Myocyte (in vitro differentiated cells): Measurements from ENCODE around the gene PPM1E. TPM values are rescaled to one million over a fixed set of nuclear protein-coding genes. Genes with fewer than 3 reads are reported as not detected.
"Not testable (repeated sequence)": the region's sequence is repeated elsewhere in the genome, so short reads cannot be mapped to it uniquely, and the experiment has no call there.

Source experiments
- DNase-seq: peaks from one replicate; pipeline ENCODE4 v3.0.0-alpha.2; 2012; ENCODE audit warnings: low read depth
- polyA plus RNA-seq: library from polyadenylated mRNA; unstranded; fragments of >200 nt; gene quantifications from one replicate; pipeline ENCODE4 v1.2.1, GENCODE V29; 2012; ENCODE audit warnings: missing spikeins
- total RNA-seq: library from RNA; depleted of rRNA; stranded (reverse); fragments of >200 nt; gene quantifications from 2 replicates; pipeline ENCODE4 v1.2.3, GENCODE V29; 2014

Gene PPM1E
- 3.4 and 11.1 TPM in 2 replicates for total RNA-seq
- polyA plus RNA-seq, result 1.5 TPM

DNA sequence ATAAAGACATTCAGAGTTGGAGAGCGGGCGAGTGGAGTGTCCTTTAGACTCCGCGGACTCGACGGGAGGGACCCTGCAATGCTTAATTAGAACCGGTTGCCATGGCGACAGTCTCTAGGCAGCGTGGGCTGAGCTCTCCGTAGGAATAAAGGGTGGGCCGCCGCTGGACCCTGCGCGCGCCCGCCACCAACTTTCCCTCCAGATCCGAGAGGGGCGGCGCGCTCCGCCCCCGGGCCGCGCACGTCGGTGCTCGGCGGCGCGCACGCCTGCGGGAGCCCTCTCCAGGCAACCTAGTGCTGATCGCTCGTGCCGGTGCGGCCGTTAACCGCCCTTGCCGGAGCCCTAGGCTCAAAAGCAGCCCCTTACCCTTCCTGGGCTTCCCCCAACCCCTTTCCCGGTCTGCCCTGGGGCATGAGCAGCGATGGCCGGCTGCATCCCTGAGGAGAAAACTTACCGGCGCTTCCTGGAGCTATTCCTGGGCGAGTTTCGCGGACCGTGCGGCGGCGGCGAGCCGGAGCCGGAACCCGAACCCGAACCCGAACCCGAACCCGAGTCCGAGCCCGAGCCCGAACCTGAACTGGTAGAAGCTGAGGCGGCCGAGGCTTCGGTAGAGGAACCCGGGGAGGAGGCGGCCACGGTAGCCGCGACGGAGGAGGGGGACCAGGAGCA, at the start of gene PPM1E:
Gene PPM1E, plus strand, starts transcription at position 278 of the 669 bp plus-strand sequence.
- peak; percentile 42 for DNase-seq

DNA sequence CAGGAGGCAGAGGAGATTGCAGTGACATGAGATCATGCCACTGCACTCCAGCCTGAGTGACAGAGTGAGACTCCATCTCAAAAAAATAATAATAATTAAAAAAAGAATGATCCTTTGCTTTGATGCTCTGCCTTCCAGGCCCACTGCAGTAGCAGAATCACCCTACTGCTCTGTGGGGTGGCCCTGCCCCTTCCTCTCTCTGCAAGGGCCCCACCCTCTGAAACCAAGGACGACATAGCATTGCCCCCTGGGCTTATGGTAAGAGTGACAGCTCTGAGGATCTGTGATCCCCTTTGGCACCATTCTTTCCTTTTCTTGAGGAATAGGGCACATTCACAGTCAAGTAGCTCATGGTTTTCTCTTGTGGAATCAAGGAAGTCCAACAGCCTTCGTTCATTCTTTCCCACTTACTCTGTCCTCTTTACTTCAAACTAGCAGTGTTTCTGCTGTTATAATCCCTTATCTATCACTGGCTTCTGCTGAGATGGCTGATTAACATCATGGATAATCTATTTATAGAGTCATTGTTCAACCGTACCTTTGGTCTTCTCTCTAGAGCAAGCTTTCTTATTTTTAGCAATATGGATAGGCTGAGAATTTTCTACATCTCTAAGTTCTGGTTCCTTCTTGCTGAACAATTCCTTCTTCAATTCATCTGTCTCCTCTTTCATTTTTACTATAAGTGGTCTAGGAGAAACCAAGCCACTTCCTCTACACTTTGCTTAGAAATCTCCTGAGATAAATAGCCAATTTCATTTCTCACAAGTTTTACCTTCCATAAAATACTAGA, 49.1 kb upstream of the PPM1E start:
- no peak for DNase-seq

DNA sequence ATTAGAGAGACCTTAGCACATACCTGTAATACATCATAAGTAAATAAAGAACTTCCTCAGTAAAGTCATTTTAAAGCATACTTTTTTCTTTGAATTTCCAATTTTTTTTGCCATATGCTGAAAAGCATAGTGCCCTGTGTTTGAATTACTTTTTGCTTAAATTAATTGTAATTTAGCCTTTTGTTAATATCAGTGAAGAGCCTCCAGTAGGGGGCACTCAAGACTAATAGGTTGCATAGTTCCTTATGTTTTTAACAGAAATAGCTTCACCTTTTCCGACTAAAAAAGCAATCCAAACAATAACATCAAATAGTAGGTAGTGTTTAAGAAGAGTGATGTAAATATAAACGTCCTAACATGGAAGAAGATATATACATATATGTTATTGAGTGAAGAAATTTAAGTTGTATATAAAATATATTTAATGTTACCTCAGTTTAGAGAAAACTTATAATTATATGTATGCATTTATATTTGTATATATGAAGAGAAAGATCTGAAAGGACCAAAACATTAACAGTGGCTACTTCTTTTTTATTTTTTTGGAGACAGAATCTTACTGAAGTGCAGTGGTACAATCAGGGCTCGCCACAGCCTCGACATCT, 44.6 kb upstream of the PPM1E start:
- peak; percentile 70 for DNase-seq

DNA sequence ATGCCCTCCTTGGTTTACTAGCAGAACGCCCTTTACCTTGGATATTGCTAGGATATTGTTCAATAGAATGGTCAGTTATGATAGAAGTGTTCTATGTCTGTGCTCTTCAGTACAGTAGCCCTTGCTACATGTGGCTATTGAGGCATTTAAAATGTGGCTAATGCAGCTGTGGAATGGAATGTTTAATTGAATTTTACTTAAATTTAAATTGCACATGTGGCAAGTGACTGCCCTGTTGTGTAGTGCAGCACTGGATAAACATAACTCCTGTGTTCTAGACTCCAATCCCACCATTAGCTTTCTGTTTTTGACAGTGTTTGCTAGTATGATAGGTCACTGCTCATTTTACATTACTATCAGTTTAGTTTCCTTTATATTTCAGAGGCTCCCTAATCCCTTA, 33.4 kb upstream of the PPM1E start:
- no peak for DNase-seq

DNA sequence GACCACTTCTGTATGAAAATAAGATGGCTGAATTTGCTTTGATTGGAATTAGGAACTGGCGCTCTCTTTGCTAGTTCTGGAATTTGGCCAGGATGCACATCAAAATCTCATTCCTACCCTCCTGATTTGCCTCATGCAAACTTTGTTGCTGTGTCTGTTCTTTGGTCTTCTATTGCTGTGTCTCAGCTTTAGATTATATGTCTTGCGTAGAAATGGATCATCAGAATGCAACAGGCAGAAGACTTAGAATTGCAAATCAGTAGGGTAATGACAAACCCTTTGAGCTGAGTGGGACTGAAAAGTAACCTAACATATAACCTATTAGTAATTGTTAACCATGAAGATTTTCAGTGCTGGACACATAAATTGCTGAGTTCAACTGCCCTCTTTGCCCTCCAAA, 33.0 kb upstream of the PPM1E start:
- DNase-seq, result no peak

DNA sequence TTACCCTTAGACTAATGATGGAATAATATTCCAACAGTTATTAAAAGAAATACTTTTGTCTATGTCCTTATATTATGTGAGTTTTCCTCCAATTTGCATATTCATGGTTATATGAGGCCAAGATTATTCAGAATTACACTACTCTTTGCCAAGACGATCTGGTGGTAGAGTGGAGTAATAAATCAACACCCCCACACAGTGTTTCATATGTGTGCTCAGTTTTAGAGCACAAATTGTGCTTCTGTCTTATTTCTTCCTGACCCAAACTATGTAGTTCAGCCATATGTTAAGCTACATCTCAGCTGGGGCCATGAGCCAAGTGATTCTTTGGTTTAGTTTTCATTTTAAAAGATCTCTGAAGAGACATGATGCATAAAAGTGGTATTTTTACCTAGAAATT, 26.9 kb upstream of the PPM1E start:
- no peak for DNase-seq

DNA sequence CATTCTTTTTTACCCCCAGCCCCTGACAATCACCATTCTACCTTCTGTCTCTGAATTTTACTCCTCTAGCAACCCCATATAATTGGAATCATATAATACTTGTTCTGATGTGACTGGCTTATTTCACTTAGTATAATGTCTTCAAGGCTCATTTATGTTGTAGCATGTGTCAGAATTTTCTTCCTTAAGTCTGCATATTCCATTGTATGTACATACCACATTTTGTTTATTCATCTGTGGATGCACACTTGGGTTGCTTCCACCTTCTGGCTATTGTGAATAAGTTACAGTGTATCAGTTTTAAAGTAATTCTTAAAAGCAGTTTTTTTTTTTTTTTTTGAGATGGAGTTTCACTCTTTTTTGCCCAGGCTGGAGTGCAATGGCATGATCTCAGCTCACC, 24.7 kb upstream of the PPM1E start:
- DNase-seq, result no peak

DNA sequence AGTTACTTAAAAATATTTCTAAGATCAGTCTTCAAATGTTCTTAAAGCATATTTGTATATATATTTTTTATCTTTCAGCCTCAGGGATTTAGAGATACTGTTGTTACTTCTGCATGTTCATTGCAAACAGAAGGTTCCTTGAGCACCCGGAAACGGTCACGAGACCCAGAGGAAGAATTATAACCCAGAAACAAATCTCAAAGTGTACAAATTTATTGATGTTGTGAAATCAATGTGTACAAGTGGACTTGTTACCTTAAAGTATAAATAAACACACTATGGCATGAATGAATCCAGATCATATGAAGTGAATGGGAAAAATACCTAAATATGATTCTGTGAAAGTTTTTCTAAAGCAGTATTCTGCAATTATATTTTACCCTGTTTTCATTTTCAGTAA, 21.6 kb upstream of the PPM1E start:
- no peak for DNase-seq

DNA sequence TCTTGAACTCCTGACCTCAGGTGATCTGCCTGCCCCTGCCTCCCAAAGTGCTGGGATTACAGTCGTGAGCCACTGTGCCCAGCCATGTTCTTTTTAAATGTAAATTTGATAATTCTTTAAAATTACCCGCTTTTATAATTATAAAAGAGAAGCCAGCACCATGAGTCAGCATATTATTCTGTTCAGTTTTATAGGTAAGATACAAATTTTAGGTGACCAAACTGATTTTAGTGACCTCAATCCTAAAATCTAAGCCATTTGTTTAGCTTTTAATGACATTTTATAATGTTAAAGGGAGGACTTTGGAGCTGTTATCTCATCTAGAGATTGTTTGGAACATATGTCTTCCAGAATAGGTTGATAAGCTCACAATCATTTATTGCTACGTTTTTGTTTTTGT, 20.8 kb upstream of the PPM1E start:
- no peak for DNase-seq

DNA sequence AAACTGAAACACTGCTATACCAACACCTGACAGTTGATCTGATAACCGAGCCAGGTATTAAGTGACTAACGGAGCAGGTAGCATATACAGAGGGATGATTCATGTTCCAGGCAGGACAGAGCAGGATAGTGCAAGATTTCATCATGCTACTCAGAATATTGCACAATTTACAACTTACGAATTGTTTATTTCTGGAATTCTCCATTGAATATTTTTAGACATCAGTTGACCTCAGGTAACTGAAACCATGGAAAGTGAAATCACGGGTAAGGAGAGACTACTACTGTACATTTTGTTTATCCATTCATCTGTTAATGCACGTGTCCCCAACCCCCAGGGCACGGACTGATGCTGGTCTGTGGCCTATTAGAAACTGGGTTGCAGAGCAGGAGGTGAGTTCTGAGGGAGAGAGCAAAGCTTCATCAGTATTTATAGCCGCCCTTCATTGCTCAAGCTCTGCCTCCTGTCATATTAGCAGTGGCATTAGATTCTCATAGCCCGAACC, 14.5 kb upstream of the PPM1E start:
- no peak for DNase-seq

DNA sequence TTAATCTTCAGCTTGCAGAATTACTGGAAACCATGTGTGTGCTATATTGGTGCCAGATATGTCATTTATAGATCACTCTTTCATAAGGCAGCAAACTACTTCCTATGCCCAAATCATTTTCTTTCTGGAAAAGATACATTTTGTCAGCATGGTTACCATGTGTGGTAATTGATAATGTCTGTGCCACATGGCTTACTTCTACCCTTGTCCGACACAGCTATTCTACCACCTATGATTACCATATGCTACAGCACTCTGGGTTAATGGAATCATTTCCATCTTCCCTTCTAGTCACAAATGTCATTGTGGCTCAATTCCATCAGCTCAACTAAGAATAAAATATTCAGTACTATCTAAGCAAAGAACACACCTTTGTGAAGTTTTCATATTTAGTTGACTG, 8.0 kb upstream of the PPM1E start:
- DNase-seq, result no peak

DNA sequence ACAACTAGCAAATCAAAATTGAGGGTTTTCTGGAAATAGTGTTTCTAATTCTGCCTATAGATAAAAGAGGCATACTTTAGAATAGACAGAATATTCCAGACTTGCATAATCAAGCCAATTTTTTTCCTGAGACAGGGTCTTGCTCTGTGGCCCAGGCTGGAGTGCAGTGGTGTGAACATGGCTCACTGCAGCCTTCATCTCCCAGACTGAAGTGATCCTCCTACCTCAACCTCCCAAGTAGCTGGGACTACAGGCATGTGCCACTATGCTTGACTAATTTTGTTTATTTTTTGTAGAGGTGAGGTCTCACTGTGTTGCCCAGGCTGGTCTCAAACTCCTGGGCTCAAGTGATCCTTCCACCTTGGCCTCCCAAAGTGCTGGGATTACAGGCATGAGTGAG, 6.0 kb upstream of the PPM1E start:
- not testable (repeated sequence) for DNase-seq

DNA sequence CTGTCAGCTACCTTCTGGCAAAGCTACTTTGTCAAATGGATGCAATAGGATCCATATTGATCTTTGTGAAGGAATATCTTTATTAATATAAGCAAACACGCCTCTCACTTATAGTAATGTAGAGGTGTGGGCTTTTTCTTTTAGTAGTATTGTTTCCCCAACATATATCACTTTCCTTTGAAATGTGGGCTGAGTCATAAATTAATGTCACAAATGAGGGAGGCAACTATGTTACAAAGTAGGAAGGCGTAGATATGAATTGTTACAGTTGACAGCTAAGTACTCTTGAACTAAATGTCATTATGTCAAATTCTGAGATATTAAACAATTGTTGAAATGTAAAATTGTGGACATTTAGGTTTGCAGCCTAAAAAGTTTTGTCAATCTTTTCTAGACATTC, 2.6 kb upstream of the PPM1E start:
- DNase-seq, result no peak

DNA sequence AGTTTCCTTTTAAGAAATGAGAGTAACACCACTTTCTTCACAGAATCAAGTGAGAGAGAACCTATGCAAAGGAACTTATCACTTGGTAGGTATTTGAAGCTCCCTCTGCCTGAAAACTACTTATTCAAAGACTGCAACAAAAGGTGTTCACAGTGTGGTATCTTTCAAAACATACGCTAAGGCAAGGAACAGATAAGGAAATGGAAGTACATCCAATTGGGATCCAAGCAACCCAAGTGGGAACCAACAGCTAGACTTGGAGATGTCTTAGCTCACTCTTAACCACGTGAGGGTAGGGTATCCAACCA, 431 bp upstream of the PPM1E start:
- DNase-seq, result no peak

DNA sequence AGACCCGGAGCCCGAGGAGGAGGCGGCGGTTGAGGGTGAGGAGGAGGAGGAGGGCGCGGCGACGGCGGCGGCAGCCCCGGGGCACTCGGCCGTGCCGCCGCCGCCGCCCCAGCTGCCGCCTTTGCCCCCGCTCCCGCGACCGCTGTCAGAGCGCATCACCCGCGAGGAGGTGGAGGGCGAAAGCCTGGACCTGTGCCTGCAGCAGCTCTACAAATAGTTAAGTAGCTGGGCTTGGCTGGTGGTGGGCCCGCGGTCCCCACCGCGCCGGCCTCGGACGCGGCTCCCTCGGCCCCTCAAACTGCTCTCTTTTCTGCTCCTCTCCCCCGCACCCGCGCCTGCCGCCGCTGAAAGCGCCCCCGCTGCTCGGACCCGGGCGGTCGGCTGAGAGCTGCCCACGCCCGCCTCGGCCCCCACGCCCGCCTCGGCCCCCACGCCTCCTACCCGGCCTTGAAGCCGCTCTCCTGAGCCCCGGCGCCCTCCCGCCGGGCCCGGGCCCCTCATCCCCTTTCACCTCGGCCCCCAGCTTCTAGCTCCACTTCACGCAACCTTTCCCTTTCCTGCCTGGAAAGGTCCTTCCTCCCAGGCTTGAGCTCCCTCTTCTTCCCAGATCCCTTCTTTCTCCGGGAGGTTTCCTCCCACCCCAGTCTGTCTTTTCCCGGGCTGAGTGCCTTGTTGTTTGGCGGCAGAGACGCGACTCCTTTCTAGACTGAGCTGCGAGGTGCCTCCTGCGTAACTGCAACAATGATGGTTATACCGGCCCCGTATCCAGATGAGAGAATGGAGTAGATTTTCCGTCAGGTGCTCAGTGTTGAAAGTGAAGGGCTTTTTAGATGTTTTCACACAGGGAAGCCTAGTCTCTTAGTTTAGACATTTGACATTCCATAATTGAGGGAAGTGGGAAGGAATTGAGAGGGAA, 850 bp downstream of the PPM1E start:
- DNase-seq, result peak; percentile 10

DNA sequence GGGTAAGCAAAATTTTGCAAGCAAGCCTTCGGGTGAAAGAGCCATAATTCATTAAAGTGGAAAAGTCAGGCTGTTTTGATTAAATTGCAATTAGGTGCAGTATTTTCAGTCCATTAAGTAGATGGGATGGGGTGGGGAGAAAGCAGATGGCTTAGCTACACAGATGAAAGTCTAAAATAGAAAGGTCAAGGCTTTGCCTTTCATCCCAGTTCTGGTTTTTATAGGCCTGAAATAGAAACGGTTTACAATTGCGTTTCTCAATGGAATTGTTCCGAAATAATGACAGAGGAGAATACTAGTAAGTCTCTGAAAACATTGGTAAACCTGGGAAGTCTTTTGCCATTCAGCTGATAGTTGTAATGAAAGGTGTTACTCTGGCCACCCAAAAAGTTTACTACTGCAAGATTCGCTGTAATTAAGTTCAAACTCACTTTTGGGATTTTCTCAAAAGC, 1.5 kb downstream of the PPM1E start:
- peak; percentile 16 for DNase-seq

DNA sequence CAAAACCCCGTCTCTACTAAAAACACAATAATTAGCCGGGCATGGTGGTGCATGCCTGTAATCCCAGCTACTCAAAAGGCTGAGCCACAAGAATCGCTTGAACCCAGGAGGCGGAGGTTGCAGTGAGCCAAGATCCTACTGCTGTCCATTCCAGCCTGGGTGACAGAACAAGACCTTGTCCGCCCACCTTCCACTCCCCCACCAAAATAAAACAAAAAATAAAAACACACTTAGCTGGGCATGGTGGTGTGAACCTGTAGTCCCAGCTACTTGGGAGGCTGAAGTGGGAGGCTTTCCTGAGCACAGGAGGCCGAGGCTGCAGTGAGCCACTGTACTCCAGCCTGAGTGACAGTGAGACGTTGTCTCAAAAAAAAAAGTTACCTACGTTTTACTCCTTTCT, 3.2 kb downstream of the PPM1E start:
- no peak for DNase-seq

DNA sequence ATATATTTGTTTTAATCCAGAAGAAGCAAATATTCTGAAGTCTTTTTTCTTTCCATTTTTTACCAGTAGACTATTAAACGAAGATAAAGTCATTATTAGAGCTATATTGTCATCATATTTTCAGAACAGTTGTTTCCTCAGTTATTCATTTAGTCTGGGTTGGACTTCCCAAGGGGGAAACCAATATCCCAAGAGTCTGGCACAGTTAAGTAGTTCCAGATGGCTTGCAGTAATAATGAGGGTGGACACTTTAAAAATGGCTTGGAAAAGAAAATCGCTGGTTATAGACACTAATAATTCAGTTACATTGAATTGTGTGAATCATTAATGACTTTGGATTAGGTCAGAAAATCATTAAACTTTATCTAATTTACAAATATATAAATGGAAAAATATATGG, 3.9 kb downstream of the PPM1E start:
- no peak for DNase-seq

DNA sequence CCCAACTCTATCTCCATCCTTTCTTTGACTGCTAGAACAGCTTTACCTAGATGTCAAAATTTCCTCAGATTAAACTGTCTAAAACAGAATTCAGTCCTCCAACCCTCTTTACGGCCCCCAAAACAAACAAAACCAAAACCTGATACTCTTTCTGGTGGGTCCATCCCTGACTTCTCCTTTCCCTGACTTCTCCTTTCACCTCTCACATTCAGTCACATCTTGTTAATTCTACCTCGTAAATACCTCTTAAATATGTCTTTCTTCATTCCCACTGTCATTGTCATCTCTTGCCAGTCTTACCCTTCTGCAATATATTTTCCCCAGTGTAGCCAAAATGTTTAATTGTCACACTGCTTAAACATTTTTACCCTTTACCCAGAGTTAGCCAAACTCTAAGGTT, 4.6 kb downstream of the PPM1E start:
- DNase-seq, result no peak

DNA sequence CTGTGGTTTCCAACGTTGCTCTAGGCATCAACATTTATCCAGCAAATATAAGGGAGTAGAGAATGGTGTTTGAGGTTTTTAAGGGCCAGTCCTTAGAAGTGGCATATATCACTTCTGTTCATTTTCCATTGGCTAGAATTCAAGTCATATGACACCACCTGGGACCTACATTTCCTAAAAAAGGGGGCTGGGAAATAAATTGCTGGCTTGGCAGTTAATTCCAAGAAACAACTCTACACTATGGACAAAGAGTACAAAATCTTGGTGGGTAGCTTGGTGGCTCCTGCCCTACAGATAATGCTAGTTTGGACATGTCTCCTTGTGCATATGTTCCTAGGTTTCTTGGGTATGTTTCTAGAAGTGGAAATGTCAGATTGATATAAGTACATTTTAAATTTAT, 7.6 kb downstream of the PPM1E start:
- DNase-seq, result no peak

DNA sequence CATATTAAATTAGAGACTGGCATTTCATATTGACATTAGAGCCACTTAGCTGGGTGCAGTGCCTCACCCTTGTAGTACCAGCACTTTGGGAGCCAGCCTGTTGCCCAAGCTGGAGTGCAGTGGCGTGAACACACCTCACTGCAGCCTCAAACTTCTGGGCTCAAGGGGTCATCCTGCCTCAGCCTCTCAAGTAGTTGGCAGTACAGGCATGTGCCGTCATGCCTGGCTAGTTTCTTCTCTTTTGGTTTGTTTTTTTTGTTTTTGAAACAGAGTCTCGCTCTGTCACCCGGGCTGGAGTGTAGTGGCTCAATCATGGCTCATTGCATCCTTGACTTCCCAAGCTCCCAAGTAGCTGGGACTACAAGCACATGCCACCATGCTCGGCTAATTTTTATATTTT, 8.7 kb downstream of the PPM1E start:
- no peak for DNase-seq
